RWPE1 (cell line): ENCODE measurements around the gene FCHSD2.
"Not testable (repeated sequence)": the region's sequence is repeated elsewhere in the genome, so short reads cannot be mapped to it uniquely, and the experiment has no call there.

Source experiments
- CTCF ChIA-PET: fragments of 350-600 bp; sonication (Branson Sonifier 250); formaldehyde crosslinking; extraction: SDS; loops from one replicate; lab custom pipeline; 2021; lab: Yijun Ruan, JAX
- POLR2A ChIA-PET: fragments of 400-600 bp; formaldehyde crosslinking; extraction: SDS; loops from one replicate; lab custom pipeline; 2020; ENCODE audit warnings: antibody characterized with exemption; ENCODE audit not compliant: low non-redundant PET; lab: Yijun Ruan, JAX
- DNase-seq: peaks from one replicate; pipeline ENCODE4 v3.0.0; 2012; ENCODE audit warnings: low spot score
- H3K27ac ChIP-seq: fragments of 450-650 bp; 2 replicates; pipeline ENCODE4 v1.5.1; 2017
- CTCF ChIP-seq: fragments of 450-650 bp; conservative IDR thresholded peaks from 2 replicates; pipeline ENCODE4 v1.5.1; 2017; ENCODE audit warnings: low read depth, mild to moderate bottlenecking

The FCHSD2 gene

GRCh38 chr11:72831521-72832300 lies 310.4 kb downstream of the FCHSD2 start:
- H3K27ac ChIP-seq = peak overlapping the region; percentile 59
- DNase-seq = peak; percentile 68
- ChIA-PET CTCF (interaction anchor here (0.6 to 1.9 kb wide), 17 partner anchors 9 to 1010 kb away, joined by 3 to 41 read pairs (median 4); partner anchors contain the start of gene STARD10), POLR2A (no interaction called here)
- peak; percentile 90 for TF ChIP-seq CTCF

- TF ChIP-seq CTCF = no peak
- CTCF ChIA-PET = interaction anchor here (1.1 to 1.7 kb wide), 2 partner anchors 105 to 347 kb away, joined by 3 to 10 read pairs; no protein-coding TSS in a partner anchor
- no peak overlapping the region for H3K27ac ChIP-seq
- DNase-seq = no peak
- POLR2A ChIA-PET = no interaction called here
Observed at GRCh38 chr11:72829884-72830533, 312.1 kb downstream of the FCHSD2 start.

GRCh38 chr11:72829178-72829577 lies 312.9 kb downstream of the FCHSD2 start:
- TF ChIP-seq CTCF = no peak
- DNase-seq = no peak
- ChIA-PET CTCF (interaction anchor here (0.7 to 1.7 kb wide), 3 partner anchors 38 to 348 kb away, joined by 3 to 10 read pairs (median 3); no protein-coding TSS in a partner anchor), POLR2A (no interaction called here)
- no peak overlapping the region for H3K27ac ChIP-seq

GRCh38 chr11:72828692-72829101 lies 313.4 kb downstream of the FCHSD2 start:
- ChIA-PET POLR2A (no interaction called here), CTCF (interaction anchor here (0.7 to 1.7 kb wide), 3 partner anchors 38 to 349 kb away, joined by 3 to 10 read pairs (median 3); no protein-coding TSS in a partner anchor)
- TF ChIP-seq CTCF = no peak
- peak overlapping the region; percentile 19; the same call in 1 of the 2 replicates for H3K27ac ChIP-seq
- DNase-seq = no peak

- no peak for TF ChIP-seq CTCF
- ChIA-PET POLR2A (no interaction called here), CTCF (interaction anchor here (0.9 to 1.0 kb wide), 3 partner anchors 39 to 507 kb away, joined by 3 read pairs; no protein-coding TSS in a partner anchor)
- peak overlapping the region; percentile 19 for H3K27ac ChIP-seq
- DNase-seq = no peak
Observed at GRCh38 chr11:72828081-72828567, 314.0 kb downstream of the FCHSD2 start.

GRCh38 chr11:72827656-72828055 lies 314.5 kb downstream of the FCHSD2 start:
- CTCF ChIA-PET = interaction anchor here (0.9 to 1.0 kb wide), 2 partner anchors 351 to 508 kb away, joined by 3 read pairs; no protein-coding TSS in a partner anchor
- DNase-seq, POLR2A ChIA-PET: not testable (repeated sequence)
- peak overlapping the region; percentile 19 for H3K27ac ChIP-seq
